Stimulated activated CD4-positive, alpha-beta T cell treated with anti-CD3 and anti-CD28 coated beads, Interleukin-2, amount 100 ng/mL, for 24 hours (primary cell): ENCODE measurements around the gene MEGF9.

Source experiments
- DNase-seq, 2 donors: peaks; one replicate each; pipeline ENCODE4 v3.0.0-alpha.2; 2020

MEGF9 gene

DNA sequence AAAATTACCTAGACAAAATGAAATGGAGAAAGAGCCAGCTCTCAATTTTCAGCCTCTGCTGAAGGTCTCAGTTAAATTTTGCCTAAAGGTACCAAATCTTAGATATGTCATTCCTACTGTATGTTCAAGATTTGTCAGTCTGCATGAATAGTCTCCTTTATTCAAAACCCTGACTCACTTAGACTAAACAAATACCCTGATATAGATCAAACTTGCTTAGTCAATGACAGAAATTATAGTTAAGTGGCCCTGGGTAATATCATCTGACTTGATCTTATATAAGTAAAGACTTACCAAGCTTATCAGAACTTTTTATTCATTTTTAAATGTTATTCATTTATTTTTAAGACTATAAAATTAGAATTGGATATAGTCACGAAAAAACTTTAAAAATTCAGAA is 12.2 kb downstream of the MEGF9 start:
- DNase-seq: no peak

DNA sequence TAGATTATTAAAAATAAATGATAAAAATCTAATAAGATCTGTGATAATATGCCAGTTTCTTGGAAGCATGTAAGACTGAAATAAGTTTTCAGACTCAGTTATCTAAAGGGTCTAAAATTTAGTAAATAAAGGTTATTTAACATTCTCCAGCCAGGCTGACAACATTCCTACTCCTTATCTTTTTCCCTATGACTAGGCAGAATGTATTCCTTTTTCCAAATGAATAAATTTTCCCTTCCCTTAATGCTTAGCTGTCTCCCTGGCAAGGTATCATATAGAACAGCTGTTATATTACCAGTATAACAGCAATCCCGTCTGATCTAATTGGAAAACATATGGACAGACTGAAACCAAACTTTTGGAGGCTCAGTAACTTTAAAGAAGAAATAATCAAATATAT is 13.0 kb downstream of the MEGF9 start:
- no peak for DNase-seq

DNA sequence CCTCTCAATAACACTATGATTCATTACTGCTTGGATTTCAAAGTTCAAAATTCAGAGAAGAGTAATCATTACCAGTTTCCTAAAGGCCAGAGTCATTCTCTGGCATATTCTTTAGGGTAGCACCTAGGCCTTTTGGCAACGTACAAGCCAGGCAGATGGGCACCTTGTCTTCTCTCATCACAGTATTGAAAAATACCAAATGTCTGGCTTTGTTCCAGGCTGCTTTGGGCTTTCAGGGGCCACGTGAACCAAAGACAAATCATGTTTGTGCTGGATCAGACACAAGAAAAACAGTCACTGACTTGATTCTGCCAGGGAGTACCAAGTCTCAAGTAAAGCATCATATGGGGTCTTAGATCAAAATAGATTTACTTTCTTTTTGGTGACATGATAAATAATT is 15.5 kb downstream of the MEGF9 start:
- no peak for DNase-seq

DNA sequence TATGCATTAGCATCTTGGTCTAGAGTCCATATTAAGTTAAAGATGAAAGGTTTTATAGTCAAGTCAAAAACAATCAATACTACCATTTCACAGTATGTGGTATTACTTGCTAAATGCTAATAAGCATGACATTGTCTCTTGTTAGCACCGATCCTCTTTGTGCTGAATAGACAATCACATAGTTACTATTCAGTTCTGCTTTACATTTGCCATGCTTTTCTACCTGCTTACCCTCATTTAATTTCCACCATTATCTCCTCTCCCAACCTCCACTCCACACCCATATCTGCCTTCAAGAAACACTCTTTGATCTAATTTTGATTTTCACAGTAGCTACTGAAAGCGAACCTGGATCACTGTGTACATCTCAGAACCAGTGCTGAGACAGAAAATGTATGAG is 16.8 kb downstream of the MEGF9 start:
- DNase-seq: no peak

DNA sequence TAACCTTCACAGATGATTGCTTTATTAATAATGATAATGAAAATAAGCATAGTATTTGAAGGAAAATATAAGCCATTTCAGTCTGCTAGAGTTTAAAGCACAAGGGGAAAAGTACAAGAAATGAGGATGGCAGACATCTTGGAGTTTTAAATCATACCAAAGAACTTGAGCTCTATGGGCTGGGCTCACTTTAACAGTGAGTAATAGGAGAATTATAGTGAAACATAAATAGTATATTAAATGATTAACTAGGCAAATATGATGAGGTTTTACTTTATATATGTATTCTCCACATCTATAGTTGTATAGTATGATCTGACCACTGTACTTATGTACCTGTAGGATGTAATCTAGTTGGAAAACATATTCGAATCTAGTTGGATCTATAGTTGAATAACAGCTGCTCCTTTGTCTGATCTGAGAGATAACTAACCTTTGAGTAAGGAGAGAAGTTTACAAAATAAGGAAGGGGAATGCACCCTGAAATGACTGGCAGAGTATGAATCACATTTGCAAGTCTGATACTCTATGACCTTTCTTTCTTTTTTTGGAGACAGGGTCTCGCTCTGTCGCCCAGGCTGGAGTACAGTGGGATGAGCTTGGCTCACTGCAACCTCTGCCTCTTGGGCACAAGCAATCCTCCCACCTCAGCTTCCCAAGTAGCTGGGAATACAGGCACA is 17.6 kb downstream of the MEGF9 start:
- DNase-seq: no peak

DNA sequence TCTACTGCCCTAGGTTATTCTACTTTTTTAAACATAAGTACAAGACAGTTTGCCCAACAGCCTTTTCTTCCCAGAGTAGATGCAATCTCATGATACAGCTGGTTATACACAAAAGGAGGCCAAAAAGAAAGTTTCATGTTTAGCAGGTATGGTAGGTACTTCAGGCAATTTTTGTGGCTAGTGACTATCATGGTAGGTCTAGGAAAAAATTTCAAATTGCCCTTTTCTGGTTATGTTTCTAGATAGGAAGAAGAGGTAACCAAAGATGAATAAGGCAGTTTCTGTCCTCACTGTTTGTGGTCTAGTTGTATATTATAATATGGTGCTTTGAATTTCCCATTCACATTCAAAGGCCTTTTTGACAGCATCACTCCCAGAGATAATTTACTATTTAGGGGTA is 19.7 kb downstream of the MEGF9 start:
- no peak for DNase-seq

DNA sequence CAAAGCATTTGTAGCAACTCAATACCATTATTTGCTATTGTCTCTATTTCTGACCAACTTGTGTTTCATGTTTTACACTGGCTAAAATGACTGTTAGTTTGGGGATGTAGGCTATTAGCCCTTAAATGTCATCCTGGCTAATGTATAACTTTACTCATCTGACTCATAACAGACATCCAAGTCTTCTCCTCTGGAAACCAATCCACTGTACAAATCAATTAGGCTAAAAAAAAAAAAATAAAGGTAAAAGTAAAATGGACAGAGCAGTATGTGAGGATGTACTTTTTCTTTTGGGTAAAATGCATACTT is 20.6 kb downstream of the MEGF9 start:
- DNase-seq: no peak

DNA sequence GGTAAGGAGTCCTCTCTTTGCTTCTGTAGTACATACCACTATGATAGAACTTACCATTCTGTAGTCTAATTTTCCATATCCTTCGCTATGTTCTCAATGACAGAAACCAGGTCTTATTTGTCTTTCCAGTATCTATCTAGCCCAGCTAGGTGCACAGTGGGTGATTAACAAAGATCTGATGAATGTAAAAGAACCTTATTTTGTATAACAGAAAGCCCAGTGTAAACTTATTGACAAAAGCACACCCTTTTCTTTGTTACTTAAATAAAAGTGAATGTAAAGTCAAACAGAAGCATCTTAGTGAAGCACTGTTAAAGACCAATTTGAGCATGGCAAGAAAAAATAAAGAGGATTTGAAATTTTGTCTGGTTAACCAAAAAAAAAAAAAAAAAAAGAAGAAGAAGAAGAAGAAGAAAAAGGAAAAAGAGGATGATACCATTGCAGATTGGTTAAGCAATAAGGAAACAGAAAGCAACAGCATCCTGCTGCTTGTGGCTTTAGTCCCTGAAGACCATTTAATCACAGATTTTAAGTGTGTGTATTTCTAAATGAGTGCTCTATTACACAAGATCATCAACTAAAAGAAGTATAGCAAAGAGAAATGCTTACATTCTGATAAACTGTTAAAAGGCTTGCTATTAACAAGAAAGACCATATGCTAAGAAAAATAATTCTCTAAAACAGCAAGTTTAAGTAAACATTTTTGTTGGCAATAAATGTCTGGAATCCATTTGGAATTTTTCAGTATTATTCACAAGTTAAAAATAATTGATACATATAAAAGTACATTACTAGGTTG is 21.2 kb downstream of the MEGF9 start:
- no peak for DNase-seq

DNA sequence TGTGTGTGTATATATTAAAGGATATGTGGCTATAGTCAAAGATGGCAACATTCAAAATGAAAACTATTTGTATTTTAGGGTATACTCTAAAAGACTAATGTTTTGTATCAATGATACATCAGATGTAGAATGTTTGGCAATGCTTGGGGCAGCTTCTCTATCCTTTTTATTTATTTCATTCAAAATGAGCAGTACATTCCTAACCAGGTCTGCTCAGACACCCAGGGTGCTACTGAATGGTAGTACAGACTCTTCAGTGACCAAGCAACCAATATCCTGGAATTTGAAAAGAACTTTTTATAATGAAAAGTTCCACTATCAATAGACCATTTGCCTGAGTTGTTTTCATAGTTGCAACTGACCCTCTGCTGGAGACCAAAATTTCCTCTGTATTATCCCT is 23.9 kb downstream of the MEGF9 start:
- DNase-seq: no peak

DNA sequence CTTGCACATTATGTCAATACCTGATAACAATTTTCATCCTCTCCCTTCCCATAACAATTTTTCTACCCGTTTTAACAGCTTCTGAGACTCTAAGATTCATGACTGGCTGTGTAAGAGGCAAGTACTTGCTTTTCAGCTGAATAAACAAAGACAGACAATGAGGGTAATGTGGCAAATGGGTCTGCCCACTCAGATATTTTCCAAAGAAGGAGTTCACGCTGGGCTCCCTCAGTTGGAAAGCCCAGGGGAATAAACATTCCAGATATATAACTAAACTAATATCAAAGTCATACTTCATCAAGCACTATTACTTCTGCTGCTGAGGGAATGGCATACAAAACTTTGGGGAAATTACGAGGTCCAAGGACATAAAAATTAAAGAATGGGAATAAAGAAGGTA is 24.4 kb downstream of the MEGF9 start:
- no peak for DNase-seq

DNA sequence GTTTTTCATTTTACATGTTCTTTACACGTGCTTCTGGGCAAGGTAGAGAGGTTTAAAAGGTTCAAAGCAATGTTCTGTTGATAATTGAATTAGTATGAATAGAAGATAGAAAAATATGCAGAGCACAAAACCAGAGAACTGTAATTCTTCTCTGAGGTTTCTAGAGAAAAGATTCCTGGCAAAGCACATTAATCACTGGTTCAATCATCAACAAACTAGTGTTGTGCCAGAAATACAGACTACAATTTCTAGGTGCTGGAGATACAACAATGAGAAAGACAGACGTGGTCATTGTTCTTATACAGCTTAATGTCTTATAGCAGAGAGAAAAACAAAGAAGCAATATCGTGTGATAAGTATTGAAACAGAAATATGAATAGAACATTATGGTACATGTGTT is 25.5 kb downstream of the MEGF9 start:
- DNase-seq: no peak

DNA sequence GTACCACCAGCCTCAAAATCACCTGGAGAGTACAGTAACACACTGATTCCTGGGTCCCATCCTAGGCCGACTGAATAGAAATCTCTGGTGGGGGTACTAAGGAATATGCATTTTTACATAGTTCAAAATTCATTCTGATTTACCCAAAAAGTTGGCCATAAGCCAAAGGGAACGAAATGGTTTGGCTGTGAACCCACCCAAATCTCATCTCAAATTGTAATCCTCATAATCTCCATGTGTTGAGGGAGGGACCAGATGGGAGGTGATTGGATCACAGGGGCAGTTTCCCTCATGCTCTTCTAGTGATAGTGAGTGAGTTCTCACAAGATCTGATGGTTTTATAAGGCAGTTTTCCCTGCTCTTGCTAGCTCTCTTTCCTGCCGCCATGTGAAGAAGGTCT is 31.1 kb downstream of the MEGF9 start:
- no peak for DNase-seq

DNA sequence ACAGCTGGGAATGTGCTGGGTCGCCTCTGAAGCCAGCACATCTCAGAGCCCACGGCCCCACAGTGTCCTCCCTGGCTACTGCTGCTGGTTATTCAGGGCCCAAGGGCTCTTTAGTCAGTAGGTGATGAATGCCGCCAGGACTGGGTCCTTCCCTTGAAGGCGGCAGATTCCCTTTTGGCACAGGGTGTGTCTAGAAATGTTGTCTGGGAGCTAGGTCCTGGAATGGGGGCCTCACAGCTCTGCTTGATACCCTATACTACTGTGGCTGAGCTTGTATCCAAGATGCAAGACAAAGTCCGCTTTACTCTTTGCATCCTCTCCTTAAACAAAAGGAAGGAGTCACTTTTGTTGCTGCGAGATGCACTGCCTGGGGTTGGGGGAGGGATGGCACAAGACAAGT is 33.1 kb downstream of the MEGF9 start:
- no peak for DNase-seq

DNA sequence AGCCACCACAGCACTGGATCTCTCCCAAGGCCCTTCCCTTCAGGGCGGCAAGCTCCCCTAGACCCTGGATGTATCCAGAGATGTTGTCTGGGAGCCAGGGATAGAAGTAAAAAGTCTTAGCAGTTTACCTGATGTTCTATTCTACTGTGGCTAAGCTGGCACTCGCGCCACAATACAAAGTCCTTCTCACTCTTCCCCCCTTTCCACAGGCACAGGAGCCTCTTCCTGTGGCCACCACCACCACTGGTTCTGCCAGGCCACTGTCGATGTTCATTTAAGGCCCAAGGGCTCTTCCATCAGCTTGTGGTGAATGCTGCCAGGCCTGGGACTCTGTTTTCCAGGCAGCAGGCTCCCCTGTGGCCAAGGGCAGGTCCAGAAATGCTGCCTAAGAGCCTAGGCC is 33.7 kb downstream of the MEGF9 start:
- DNase-seq: no peak

DNA sequence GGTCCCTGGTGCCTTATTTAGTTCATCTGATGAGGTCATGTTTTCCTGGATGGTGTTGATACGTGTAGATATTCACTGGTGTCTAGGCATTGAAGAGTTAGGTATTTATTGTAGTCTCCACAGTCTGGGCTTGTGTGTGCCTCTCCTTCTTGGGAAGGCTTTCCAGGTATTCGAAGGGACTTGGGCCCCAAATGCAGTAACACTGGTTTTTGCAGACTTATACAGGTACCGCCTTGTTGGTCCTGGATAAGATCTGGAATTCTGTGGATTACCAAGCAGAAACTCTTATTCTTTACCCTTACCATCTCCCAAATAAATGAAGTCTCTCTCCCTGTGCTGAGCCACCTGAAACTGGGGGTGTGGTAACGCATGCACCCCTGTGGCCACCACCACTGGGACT is 34.1 kb downstream of the MEGF9 start:
- no peak for DNase-seq

DNA sequence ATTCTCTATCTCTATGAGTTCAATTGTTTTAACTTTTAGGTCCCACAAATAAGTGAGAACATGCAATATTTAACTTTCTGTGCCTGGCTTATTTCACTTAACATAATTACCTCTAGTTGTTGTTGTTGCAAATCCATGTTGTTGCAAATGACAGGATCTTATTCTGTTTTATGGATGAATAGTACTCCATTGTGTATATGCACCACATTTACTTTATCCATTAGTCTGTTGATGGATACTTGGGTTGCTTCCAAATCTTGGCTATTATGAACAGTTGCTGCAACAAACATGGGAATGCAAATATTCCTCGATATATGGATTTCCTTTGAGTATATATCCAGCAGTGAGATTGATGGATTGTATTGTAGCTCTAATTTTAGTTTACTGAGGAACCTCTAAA is 36.3 kb downstream of the MEGF9 start:
- DNase-seq: no peak

DNA sequence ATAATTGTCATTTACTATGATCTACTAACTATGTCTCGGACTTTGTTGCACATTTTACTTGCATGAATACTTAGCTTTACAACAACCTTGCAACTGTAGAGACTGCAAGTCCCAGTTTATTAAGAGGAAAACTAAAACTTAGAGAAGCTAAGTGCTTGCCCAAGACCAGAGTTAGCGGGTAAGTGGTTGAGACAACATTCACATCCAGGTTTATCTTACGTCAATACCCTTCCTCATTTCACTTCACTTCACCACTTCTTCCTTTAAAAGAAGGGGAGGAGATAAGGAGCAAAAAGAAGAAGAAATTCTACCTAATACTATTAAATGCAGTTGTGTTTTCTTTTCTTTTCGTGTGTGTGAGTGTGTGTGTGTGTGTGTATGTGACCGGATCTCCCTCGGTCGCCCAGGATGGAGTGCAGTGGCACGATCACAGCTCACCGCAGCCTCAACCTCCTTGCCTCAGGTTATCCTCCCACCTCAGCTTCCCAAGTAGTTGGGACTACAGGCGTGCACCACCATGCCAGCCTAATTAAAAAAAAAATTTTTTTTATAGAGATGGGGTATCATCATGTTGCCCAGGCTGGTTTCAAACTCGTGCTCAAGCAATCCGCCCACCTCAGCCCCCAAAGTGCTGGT is 37.4 kb downstream of the MEGF9 start:
- DNase-seq: no peak

DNA sequence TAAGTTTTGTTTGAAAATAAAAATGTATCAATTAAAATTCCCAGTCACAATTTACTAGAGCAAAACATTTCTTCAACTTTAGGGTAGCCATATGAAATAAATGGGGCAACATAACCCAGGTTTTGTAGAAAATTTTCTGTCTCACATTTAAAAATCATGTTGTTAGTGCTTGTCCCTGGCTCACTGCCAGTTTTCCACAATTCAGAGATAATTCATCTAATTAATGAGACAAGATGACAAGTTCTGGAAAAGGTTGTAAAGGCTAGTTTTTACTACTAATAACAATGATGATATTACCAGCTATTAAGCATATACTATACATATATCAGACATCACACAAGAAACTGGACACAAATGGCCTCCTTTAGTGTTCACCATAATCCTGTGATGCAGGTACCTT is 45.9 kb downstream of the MEGF9 start:
- DNase-seq: no peak

DNA sequence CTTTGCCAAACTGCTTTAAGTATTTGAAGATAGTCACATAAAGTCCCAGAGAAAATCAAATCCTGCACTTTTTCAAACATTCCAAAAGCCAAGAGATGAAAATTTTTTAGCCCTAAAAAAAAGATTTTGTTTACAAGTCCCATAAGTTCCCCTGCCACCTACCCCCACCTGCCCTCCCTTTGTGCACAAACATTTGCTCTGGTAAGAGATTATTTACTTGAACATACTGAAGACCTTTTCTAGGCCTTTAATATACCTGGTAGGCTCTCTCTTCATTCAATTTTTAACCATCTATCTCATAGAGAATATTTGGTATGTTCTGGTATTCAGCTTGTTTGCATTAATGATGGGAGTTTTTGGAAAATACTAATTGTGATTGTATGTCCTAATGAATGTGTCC is 50.3 kb downstream of the MEGF9 start:
- DNase-seq: no peak

DNA sequence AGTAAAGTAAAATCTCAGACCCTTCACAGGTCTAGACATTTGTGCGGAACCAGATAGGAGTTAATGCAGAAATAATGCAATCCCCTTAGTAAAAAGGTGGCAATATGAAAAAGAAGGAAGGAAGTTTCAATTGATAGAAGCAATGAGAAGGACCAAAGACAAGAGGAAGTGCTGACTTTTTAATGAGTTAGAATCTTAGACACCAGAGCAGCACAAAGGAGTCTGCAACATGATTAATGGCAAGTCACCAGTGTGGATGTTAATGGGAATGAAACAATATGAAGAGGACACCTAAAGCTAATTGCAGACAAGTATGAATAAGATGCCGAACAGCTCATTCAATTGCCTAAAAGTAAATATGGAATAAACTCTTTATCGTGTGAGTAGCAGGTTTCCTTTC is 50.9 kb downstream of the MEGF9 start:
- DNase-seq: no peak

DNA sequence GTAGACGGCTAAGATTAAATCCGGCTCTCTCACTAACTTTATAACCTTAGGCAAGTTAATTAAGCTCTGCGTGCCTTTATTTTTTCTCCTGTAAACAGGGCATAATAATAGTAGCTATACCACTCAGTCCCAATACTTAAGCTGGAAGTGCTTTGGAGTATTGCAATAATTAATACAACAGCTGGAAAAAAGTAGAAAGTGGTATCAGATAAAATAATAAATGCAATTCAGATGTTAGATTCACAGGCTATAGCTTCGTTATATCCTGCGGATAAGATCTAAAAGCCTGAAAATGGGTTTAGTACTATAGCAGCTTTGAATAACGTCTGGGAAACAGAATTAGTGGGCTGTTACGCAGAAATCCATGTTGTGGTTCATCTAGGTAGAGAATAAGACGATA is 51.8 kb downstream of the MEGF9 start:
- DNase-seq: no peak

DNA sequence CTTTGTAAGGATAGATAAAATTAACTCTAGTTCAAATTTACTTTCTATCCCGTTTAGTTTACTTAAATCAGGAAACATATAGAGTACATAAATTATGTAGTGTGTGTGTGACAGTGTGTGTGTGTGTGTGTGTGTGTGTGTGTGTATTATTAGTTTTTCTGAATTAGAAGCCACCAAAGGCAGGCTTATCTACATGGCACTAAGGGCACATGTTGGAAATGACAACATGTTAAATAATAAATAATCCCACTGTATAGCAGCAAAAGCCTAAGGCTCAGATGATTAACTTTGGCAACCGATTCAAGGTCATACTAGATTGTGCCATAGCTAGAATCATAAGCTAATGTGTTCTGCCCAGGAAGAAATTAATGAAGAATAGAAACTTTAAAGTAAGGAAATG is 54.6 kb downstream of the MEGF9 start:
- no peak for DNase-seq

DNA sequence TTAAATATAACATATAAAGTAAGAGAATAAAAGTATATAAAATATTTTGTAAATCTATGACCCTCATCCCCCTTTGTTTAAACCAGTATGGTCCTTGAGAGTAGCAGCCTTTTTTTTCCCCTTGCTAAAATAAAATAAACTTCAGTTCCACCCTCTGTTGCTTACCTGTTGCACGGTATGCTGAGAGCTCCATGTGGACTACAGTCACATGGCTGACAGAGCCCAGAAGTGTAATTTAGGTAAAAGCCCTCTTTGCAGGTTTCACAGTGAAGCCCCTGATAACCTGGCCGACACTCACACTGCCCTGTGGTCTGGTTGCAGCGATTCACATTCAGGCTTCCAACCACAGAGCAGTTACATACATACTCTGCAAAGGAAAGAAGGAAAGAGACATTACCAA is 55.1 kb downstream of the MEGF9 start:
- DNase-seq: no peak

DNA sequence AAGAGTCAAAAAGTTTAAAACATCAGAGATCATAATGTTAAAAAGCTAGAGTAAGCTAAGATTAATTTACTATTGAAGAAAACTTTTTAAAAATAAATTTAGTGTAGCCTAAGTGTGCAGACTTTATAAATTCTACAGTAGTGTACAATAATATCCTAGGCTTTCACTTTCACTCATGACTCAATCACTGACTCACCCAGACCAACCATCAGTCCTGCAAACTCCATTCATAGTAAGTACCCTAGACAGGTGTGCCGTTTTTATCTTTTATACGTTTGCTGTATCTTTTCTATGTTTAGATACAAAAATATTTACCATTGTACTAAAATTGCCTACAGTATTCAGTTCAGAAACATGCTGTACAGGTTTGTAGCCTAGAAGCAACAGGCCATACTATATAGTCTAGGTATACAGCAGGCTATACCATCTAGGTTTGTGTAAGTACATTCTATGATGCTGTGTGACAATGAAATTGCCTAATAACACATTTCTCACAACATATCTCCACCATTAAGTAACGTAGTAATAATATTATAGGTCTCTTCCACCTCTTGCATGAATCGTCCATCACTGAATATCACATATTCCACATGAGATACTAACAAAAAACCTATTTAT is 59.2 kb downstream of the MEGF9 start:
- no peak for DNase-seq
